HL-60 (cell line): ENCODE measurements around the gene LMO3.

ENCODE experiments used
- DNase-seq, 2 experiments: peaks; one replicate each; pipeline ENCODE4 v3.0.0-alpha.2; 2010 to 2020; ENCODE audit warnings: low read depth in 1 of 2, low spot score in 1 of 2
- H3K27ac ChIP-seq: fragments of 250-450 bp; sonication (Bioruptor Pico); replicated peaks from 2 replicates; pipeline ENCODE4 v1.5.1; 2020; ENCODE audit warnings: mild to moderate bottlenecking, moderate library complexity
- H3K27me3 ChIP-seq: fragments of 250-450 bp; sonication (Bioruptor Pico); 2 replicates; pipeline ENCODE4 v1.5.1; 2021; ENCODE audit warnings: mild to moderate bottlenecking, moderate library complexity; ENCODE audit not compliant: insufficient read depth, poor library complexity, severe bottlenecking
- H3K4me3 ChIP-seq: replicated peaks from 2 replicates; pipeline ENCODE4 v1.5.1; 2011; ENCODE audit warnings: mild to moderate bottlenecking, control low read depth, low read length; ENCODE audit not compliant: insufficient read depth
- GABPA ChIP-seq: IDR thresholded peaks from 2 replicates; pipeline ENCODE4 v1.6.1; 2012; ENCODE audit warnings: low read depth
- POLR2AphosphoS5 ChIP-seq: IDR thresholded peaks from 2 replicates; pipeline ENCODE4 v1.6.1; 2012; ENCODE audit warnings: low read depth
- SPI1 ChIP-seq: IDR thresholded peaks from 2 replicates; pipeline ENCODE4 v1.6.1; 2012; ENCODE audit warnings: low read depth, mild to moderate bottlenecking, borderline replicate concordance
- TF ChIP-seq, protein P1 (sequence below): IDR thresholded peaks from one replicate; pipeline ENCODE4 v1.5.1; 2011; ENCODE audit warnings: low read length, control low read depth, inconsistent platforms; ENCODE audit not compliant: insufficient read depth
- TF ChIP-seq, protein P2 (sequence below): IDR thresholded peaks from 2 replicates; pipeline ENCODE4 v1.6.1; 2012; ENCODE audit warnings: low read depth; ENCODE audit not compliant: insufficient replicate concordance

Gene LMO3

DNA sequence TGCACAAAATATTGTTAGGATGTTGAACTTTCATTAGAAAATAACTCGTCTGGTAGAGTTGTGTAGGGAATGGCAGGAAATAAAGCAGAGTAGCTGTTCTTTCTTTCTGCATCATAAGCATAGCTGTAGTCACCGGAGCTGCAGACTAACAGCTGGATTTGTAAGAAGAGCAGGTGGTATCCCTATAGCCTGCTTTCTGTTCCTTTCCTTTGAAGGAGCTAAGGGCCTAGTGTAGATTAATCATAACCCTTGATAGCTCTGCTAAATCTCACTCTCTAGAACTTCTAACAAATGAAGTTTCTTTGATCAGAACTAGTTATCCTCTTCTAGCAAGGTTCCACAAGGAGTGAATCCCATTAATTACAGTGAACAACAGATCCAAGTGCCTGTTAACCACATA lies 3.5 kb downstream of the LMO3 start:
- no peak for DNase-seq
- Histone ChIP-seq H3K27ac (no peak overlapping the region), H3K27me3 (peaks cover 20% of the 10 kb centered on the region), H3K4me3 (no peak overlapping the region)
- no peak for TF ChIP-seq SPI1
- no peak for TF ChIP-seq GABPA
- TF ChIP-seq, protein P1, sequence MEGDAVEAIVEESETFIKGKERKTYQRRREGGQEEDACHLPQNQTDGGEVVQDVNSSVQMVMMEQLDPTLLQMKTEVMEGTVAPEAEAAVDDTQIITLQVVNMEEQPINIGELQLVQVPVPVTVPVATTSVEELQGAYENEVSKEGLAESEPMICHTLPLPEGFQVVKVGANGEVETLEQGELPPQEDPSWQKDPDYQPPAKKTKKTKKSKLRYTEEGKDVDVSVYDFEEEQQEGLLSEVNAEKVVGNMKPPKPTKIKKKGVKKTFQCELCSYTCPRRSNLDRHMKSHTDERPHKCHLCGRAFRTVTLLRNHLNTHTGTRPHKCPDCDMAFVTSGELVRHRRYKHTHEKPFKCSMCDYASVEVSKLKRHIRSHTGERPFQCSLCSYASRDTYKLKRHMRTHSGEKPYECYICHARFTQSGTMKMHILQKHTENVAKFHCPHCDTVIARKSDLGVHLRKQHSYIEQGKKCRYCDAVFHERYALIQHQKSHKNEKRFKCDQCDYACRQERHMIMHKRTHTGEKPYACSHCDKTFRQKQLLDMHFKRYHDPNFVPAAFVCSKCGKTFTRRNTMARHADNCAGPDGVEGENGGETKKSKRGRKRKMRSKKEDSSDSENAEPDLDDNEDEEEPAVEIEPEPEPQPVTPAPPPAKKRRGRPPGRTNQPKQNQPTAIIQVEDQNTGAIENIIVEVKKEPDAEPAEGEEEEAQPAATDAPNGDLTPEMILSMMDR: no peak
- TF ChIP-seq, protein P2, sequence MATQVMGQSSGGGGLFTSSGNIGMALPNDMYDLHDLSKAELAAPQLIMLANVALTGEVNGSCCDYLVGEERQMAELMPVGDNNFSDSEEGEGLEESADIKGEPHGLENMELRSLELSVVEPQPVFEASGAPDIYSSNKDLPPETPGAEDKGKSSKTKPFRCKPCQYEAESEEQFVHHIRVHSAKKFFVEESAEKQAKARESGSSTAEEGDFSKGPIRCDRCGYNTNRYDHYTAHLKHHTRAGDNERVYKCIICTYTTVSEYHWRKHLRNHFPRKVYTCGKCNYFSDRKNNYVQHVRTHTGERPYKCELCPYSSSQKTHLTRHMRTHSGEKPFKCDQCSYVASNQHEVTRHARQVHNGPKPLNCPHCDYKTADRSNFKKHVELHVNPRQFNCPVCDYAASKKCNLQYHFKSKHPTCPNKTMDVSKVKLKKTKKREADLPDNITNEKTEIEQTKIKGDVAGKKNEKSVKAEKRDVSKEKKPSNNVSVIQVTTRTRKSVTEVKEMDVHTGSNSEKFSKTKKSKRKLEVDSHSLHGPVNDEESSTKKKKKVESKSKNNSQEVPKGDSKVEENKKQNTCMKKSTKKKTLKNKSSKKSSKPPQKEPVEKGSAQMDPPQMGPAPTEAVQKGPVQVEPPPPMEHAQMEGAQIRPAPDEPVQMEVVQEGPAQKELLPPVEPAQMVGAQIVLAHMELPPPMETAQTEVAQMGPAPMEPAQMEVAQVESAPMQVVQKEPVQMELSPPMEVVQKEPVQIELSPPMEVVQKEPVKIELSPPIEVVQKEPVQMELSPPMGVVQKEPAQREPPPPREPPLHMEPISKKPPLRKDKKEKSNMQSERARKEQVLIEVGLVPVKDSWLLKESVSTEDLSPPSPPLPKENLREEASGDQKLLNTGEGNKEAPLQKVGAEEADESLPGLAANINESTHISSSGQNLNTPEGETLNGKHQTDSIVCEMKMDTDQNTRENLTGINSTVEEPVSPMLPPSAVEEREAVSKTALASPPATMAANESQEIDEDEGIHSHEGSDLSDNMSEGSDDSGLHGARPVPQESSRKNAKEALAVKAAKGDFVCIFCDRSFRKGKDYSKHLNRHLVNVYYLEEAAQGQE: no peak
- TF ChIP-seq POLR2AphosphoS5: no peak

DNA sequence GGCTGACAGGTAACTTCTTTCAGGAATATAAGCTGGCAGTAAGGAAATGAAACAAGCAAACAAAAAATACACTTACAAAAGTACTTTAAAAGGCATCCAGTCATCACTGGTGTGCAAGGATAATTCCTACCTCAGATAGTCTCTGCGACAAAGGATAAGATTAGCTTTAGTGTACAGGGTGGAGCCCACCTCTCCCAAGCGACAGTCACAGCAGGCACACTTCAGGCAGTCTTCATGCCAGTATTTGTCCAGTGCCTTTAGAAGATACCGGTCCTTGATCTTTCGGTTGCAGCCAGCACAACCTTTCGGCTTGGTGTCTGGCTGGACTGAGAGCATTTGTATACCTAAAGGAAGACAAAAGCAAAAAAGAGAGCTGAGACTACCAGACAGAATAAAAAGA lies 5.4 kb downstream of the LMO3 start:
- no peak for DNase-seq
- Histone ChIP-seq H3K27ac (no peak overlapping the region), H3K27me3 (peaks cover 5% of the 10 kb centered on the region), H3K4me3 (no peak overlapping the region)
- TF ChIP-seq GABPA (no peak), POLR2AphosphoS5 (no peak), SPI1 (no peak)
- TF ChIP-seq, protein P1: no peak
- TF ChIP-seq, protein P2: no peak

DNA sequence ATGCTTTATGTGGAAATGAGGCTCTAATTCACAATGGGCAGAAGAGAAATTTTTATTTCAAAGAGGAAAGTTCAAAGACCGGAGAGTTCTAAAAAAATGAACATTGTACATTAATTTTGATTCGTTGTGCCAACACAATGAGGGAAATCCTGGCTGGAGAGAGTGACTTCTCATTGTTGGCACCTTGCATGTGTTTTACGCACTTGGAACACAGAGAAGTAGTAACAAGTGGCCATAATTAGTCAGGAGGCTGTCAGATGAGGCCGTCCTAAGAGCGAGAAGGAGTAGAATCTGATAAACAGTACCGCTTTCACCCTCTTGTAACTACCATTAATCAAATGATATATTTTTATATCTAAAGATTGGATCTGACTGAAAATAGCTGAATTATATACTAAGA lies 6.9 kb downstream of the LMO3 start:
- no peak for DNase-seq
- TF ChIP-seq SPI1 (no peak), POLR2AphosphoS5 (no peak), GABPA (no peak)
- TF ChIP-seq, protein P2: no peak
- TF ChIP-seq, protein P1: no peak
- no peak overlapping the region for H3K27ac ChIP-seq

More for the DNA sequence above, 6.9 kb downstream of the LMO3 start:
- Histone ChIP-seq H3K27me3 (no peaks in the 10 kb centered on the region), H3K4me3 (no peak overlapping the region)
